ENCODE measurements around the gene NTN5. TPM values are rescaled to one million over a fixed set of nuclear protein-coding genes. Genes with fewer than 3 reads are reported as not detected.

NTN5 gene
- polyA plus RNA-seq, 1 experiment: 0.11 TPM

- H3K36me3 ChIP-seq (ENCODE audit: control insufficient read depth, insufficient read depth, low read length): no peaks in the 10 kb centered on the region; the same call in 1 of the 2 replicates
- DNase-seq (ENCODE audit: low read depth): no peak
- POLR2A ChIA-PET: no interaction called here
- H3K27me3 ChIP-seq (ENCODE audit: control insufficient read depth, insufficient read depth, low read length): no peaks in the 10 kb centered on the region; the same call in 1 of the 2 replicates
- CTCF ChIA-PET: no interaction called here
- TF ChIP-seq, protein P1, sequence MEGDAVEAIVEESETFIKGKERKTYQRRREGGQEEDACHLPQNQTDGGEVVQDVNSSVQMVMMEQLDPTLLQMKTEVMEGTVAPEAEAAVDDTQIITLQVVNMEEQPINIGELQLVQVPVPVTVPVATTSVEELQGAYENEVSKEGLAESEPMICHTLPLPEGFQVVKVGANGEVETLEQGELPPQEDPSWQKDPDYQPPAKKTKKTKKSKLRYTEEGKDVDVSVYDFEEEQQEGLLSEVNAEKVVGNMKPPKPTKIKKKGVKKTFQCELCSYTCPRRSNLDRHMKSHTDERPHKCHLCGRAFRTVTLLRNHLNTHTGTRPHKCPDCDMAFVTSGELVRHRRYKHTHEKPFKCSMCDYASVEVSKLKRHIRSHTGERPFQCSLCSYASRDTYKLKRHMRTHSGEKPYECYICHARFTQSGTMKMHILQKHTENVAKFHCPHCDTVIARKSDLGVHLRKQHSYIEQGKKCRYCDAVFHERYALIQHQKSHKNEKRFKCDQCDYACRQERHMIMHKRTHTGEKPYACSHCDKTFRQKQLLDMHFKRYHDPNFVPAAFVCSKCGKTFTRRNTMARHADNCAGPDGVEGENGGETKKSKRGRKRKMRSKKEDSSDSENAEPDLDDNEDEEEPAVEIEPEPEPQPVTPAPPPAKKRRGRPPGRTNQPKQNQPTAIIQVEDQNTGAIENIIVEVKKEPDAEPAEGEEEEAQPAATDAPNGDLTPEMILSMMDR (IDR thresholded peaks at IDR 0.05; ENCODE audit: insufficient read depth, low read depth, low read length): no peak
- H3K4me3 ChIP-seq (ENCODE audit: low read depth, low read length): no peak overlapping the region
Observed at GRCh38 chr19:48708471-48708870, 35.7 kb upstream of the NTN5 start.

- ChIA-PET CTCF (no interaction called here), POLR2A (no interaction called here)
- H3K27me3 ChIP-seq (ENCODE audit: control insufficient read depth, insufficient read depth, low read length): no peaks in the 10 kb centered on the region; the same call in 1 of the 2 replicates
- no peaks in the 10 kb centered on the region; the same call in 1 of the 2 replicates for H3K36me3 ChIP-seq (ENCODE audit: control insufficient read depth, insufficient read depth, low read length)
- H3K4me3 ChIP-seq (ENCODE audit: low read depth, low read length): no peak overlapping the region
- TF ChIP-seq, protein P1 (IDR thresholded peaks at IDR 0.05; ENCODE audit: insufficient read depth, low read depth, low read length): no peak
- no peak for DNase-seq (ENCODE audit: low read depth)
Observed at GRCh38 chr19:48705431-48705830, 32.6 kb upstream of the NTN5 start.

DNA sequence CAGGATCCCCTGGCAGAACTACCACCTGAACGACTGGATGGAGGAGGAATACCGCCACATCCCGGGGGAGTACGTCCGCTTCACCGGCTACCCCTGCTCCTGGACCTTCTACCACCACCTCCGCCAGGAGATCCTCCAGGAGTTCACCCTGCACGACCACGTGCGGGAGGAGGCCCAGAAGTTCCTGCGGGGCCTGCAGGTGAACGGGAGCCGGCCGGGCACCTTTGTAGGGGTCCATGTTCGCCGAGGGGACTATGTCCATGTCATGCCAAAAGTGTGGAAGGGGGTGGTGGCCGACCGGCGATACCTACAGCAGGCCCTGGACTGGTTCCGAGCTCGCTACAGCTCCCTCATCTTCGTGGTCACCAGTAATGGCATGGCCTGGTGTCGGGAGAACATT lies 30.5 kb upstream of the NTN5 start:
- POLR2A ChIA-PET: no interaction called here

GRCh38 chr19:48702701-48703100 lies 29.9 kb upstream of the NTN5 start:
- DNase-seq (ENCODE audit: low read depth): no peak
- ChIA-PET CTCF (no interaction called here), POLR2A (no interaction called here)
- H3K4me3 ChIP-seq (ENCODE audit: low read depth, low read length): no peak overlapping the region
- no peaks in the 10 kb centered on the region; the same call in 1 of the 2 replicates for H3K27me3 ChIP-seq (ENCODE audit: control insufficient read depth, insufficient read depth, low read length)
- TF ChIP-seq, protein P1 (IDR thresholded peaks at IDR 0.05; ENCODE audit: insufficient read depth, low read depth, low read length): no peak
- H3K36me3 ChIP-seq (ENCODE audit: control insufficient read depth, insufficient read depth, low read length): no peaks in the 10 kb centered on the region; the same call in 1 of the 2 replicates

More for the DNA sequence above, 30.5 kb upstream of the NTN5 start:
- no peak overlapping the region for H3K4me3 ChIP-seq (ENCODE audit: low read depth, low read length)
- no peaks in the 10 kb centered on the region; the same call in 1 of the 2 replicates for H3K27me3 ChIP-seq (ENCODE audit: control insufficient read depth, insufficient read depth, low read length)
- no peak for DNase-seq (ENCODE audit: low read depth)
- CTCF ChIA-PET: no interaction called here
- H3K36me3 ChIP-seq (ENCODE audit: control insufficient read depth, insufficient read depth, low read length): no peaks in the 10 kb centered on the region; the same call in 1 of the 2 replicates
- TF ChIP-seq, protein P1 (IDR thresholded peaks at IDR 0.05; ENCODE audit: insufficient read depth, low read depth, low read length): no peak

DNA sequence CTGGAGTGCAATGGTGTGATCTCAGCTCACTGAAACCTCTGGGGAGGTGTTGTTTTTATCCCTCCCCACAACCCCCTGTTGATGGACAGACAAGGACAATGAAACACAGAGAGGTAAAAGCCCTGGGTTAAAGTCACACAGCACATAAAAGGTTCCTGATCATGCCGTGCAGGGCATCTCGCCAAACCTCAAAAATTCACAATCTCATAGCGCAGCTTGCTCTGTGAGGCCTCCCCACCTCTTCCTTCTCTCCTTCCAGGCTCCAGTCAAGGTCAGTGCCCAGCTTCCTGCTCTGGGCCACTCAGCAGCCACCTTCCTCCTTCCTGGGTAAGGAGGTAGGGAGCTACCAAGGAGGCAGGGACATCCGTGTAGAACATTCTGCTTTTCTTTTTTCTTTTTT lies 25.2 kb upstream of the NTN5 start:
- TF ChIP-seq, protein P1 (IDR thresholded peaks at IDR 0.05; ENCODE audit: insufficient read depth, low read depth, low read length): no peak
- ChIA-PET CTCF (interaction anchor here (0.9 to 1.6 kb wide), 4 partner anchors 12 to 42 kb away, joined by 3 to 7 read pairs (median 4); no protein-coding TSS in a partner anchor), POLR2A (interaction anchor here (0.7 kb wide), 1 partner anchor 139 kb away, joined by 3 read pairs; no protein-coding TSS in a partner anchor)
- peak; percentile 37 for DNase-seq (ENCODE audit: low read depth)
- H3K4me3 ChIP-seq (ENCODE audit: low read depth, low read length): no peak overlapping the region
- H3K36me3 ChIP-seq (ENCODE audit: control insufficient read depth, insufficient read depth, low read length): no peaks in the 10 kb centered on the region
- H3K27me3 ChIP-seq (ENCODE audit: control insufficient read depth, insufficient read depth, low read length): peaks cover 3% of the 10 kb centered on the region

All from BJ (cell line).